B cell (primary cell): ENCODE data around the gene FCSK. TPM values are rescaled to one million over a fixed set of nuclear protein-coding genes. Genes with fewer than 3 reads are reported as not detected.

ENCODE experiments used
- ATAC-seq: fragments of 200-7000 bp; cut with Tn5 transposase; one replicate; pipeline ENCODE4 v1.10.0; 2021; ENCODE audit warnings: low read depth, mild to moderate bottlenecking, moderate number of reproducible peaks, moderate library complexity
- CTCF ChIA-PET: fragments of 350-600 bp; sonication (Branson Sonifier 250); formaldehyde crosslinking; loops from one replicate; lab custom pipeline; 2021; ENCODE audit warnings: antibody characterized with exemption, inconsistent platforms; lab: Charles Lee
- POLR2A ChIA-PET: fragments of 350-600 bp; sonication (Branson Sonifier 250); formaldehyde crosslinking; loops from one replicate; lab custom pipeline; 2021; ENCODE audit warnings: antibody characterized with exemption; lab: Charles Lee
- DNase-seq: peaks from one replicate; pipeline ENCODE4 v3.0.0; 2013
- H2AFZ ChIP-seq: 2 replicates; pipeline ENCODE4 v1.6.1; 2012; ENCODE audit warnings: mild to moderate bottlenecking, low read depth, low read length; ENCODE audit not compliant: insufficient read depth, poor library complexity, severe bottlenecking
- H3K27ac ChIP-seq, 2 donors: 1 replicate in 1 of 2; 2 replicates in 1 of 2; pipeline ENCODE4 v1.5.1; 2012 to 2013; ENCODE audit warnings: low read length in 2 of 2, mild to moderate bottlenecking in 2 of 2, moderate library complexity in 1 of 2
- H3K27me3 ChIP-seq, 4 experiments: fragments of 200-600 bp in 1 of 4; sonication (generic) in 1 of 4; replicated peaks in 1 of 4; 1 replicate in 2 of 4; 2 replicates in 2 of 4; pipeline versions ENCODE4 v1.6.1 to v1.7.0; 2013 to 2016; ENCODE audit warnings: low read length in 3 of 4, mild to moderate bottlenecking in 2 of 4, mixed read lengths in 1 of 4, moderate library complexity in 1 of 4; ENCODE audit not compliant: insufficient read depth in 4 of 4, control insufficient read depth in 3 of 4; ENCODE audit errors: control extremely low read depth in 1 of 4
- H3K36me3 ChIP-seq, 2 experiments: replicated peaks in 1 of 2; 1 replicate in 1 of 2; 2 replicates in 1 of 2; pipeline versions ENCODE4 v1.6.1 to v1.7.1; 2013; ENCODE audit warnings: low read length in 1 of 2; ENCODE audit not compliant: insufficient read depth in 2 of 2, control insufficient read depth in 1 of 2; ENCODE audit errors: control extremely low read depth in 1 of 2, extremely low read depth in 1 of 2
- H3K4me1 ChIP-seq, 2 donors: fragments of 200-600 bp in 1 of 2; sonication (generic) in 1 of 2; 1 replicate in 1 of 2; 2 replicates in 1 of 2; pipeline versions ENCODE4 v1.5.1 to v1.6.1; 2013 to 2017; ENCODE audit warnings: low read length in 2 of 2; ENCODE audit not compliant: control insufficient read depth in 2 of 2, insufficient read depth in 2 of 2
- H3K4me2 ChIP-seq: replicated peaks from 2 replicates; pipeline ENCODE3; 2012; ENCODE audit warnings: mild to moderate bottlenecking, low read depth, low read length; ENCODE audit not compliant: poor library complexity, severe bottlenecking
- H3K4me3 ChIP-seq, 5 experiments: fragments of 200-600 bp in 1 of 5; sonication (generic) in 1 of 5; 1 replicate in 3 of 5; 2 replicates in 2 of 5; pipeline versions ENCODE4 v1.5.1 to v1.7.0; 2011 to 2016; ENCODE audit warnings: low read length in 4 of 5, mild to moderate bottlenecking in 4 of 5, low read depth in 2 of 5, control low read depth in 1 of 5, moderate library complexity in 1 of 5; ENCODE audit not compliant: insufficient read depth in 1 of 5; ENCODE audit errors: control extremely low read depth in 1 of 5, extremely low read depth in 1 of 5
- H3K79me2 ChIP-seq: fragments of 200-600 bp; sonication (generic); one replicate; pipeline ENCODE4 v1.6.0; 2016; ENCODE audit warnings: low read length; ENCODE audit not compliant: control insufficient read depth, insufficient read depth
- H3K9ac ChIP-seq: fragments of 200-600 bp; sonication (generic); 2 replicates; pipeline ENCODE4 v1.6.1; 2017; ENCODE audit warnings: mild to moderate bottlenecking, low read length, moderate library complexity
- H3K9me3 ChIP-seq, 3 donors: one replicate each; pipeline versions ENCODE4 v1.6.1 to v1.7.1; 2013; ENCODE audit warnings: low read length in 2 of 3; ENCODE audit not compliant: control insufficient read depth in 2 of 3, insufficient read depth in 1 of 3; ENCODE audit errors: control extremely low read depth in 1 of 3
- H4K20me1 ChIP-seq: 2 replicates; pipeline ENCODE4 v1.6.0; 2012; ENCODE audit warnings: mild to moderate bottlenecking, low read length; ENCODE audit not compliant: insufficient read depth, control insufficient read depth, poor library complexity, severe bottlenecking
- H3K27ac Mint-ChIP-seq: one replicate; pipeline ENCODE4 v1.8.0; 2021; ENCODE audit warnings: mixed read lengths
- H3K27me3 Mint-ChIP-seq: one replicate; pipeline ENCODE4 v1.8.0; 2021; ENCODE audit warnings: mixed read lengths
- H3K4me1 Mint-ChIP-seq: one replicate; pipeline ENCODE4 v1.8.0; 2021; ENCODE audit warnings: mixed read lengths
- H3K4me3 Mint-ChIP-seq: one replicate; pipeline ENCODE4 v1.8.0; 2021; ENCODE audit warnings: mixed read lengths
- H3K9me3 Mint-ChIP-seq: one replicate; pipeline ENCODE4 v1.8.0; 2022; ENCODE audit warnings: mixed read lengths; ENCODE audit not compliant: insufficient read depth
- EZH2 ChIP-seq: IDR thresholded peaks from 2 replicates; pipeline ENCODE4 v1.6.1; 2012; ENCODE audit warnings: borderline replicate concordance, low read depth, mild to moderate bottlenecking, moderate library complexity, low read length; ENCODE audit not compliant: insufficient read depth, poor library complexity, severe bottlenecking
- WGBS: methylation state at CpG from one replicate; pipeline ENCODE4 v1.1.5; 2013; ENCODE audit warnings: missing lambda C conversion rate; ENCODE audit not compliant: insufficient coverage; 5-methylcytosine and 5-hydroxymethylcytosine counted together
- intact Hi-C: fragments of 100-400 bp; cut with micrococcal nuclease; formaldehyde crosslinking; loops from one replicate; pipeline ENCODE4 v1.10.0; 2022
- polyA plus RNA-seq: library from polyadenylated mRNA; depleted of rRNA; stranded (reverse); fragments of >200 nt; gene quantifications from 2 replicates; pipeline ENCODE4 v1.2.3, GENCODE V29; 2012
- total RNA-seq, 2 donors: library from RNA; stranded (reverse); fragments of 120-200 nt in 1 of 2; gene quantifications; 1 replicate in 1 of 2; 2 replicates in 1 of 2; pipeline versions ENCODE4 v1.2.3 to v1.2.4, GENCODE V29; 2013 to 2022
- TF ChIP-seq, protein P1 (sequence below): fragments of 200-600 bp; IDR thresholded peaks from one replicate; pipeline ENCODE4 v1.8.0; 2022; ENCODE audit warnings: antibody characterized with exemption, mild to moderate bottlenecking

The FCSK gene
- total and polyA plus RNA-seq, 2 donors (not counting 1 experiment from before 2014, with no cell fraction given): 19.4 to 24.8 TPM

DNA sequence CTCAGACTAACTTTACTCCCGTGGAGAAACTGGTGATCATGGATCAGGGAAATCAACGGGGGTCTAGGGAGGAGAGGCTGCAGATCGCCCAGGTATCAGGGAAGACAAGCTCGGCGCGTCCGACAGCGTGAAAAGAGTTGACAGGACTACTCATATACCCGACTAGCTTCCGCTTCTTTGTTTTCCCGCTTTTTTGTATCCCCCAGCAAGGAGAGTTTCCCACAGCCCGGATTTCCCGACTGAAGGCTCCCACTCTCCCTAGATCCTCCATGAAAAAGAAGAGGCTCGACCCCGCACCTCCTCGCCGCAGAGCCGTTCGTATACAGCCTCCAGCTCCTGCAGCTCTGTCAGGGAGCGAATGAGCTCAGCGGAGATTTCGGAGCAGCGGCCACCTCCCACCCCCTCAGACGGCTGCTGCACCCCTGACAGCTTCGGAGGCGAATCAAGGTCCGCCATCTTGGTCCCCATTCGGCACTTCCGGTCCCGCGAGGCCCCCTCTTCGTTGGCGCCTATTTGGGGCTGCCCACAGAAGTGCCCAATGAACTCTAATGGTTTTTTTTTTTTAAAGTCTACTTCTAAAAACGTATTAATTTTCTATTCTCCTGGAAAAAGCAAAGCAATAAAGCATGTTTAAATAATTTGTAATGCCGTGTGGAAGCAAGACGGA, 68.8 kb downstream of the FCSK start, which contains the start of gene COG4:
COG4 (minus strand) TSS at position 479 of the 667 bp plus-strand sequence; CDS start at position 468, 11 bp downstream.
- peaks cover 11% of the 10 kb centered on the region for H4K20me1 ChIP-seq
- Mint-ChIP-seq H3K9me3 (no peaks in the 10 kb centered on the region), H3K4me1 (peaks cover 44% of the 10 kb centered on the region), H3K27ac (peak within 1 kb of the TSS; percentile 96), H3K27me3 (no peaks in the 10 kb centered on the region), H3K4me3 (peak within 1 kb of the TSS; percentile 94)
- H3K27me3 ChIP-seq: no peaks in the 10 kb centered on the region
- peak within 1 kb of the TSS; percentile 97 for H2AFZ ChIP-seq
- H3K4me1 ChIP-seq: peaks cover 26 to 35% of the 10 kb centered on the region in 2 donors
- DNase-seq (peak; percentile 94), ATAC-seq (peak; percentile 85)
- intact Hi-C loops: loop anchor here (1.0 to 10.0 kb wide), 8 partner anchors 71 to 1482 kb away; partner anchors contain the start of genes AARS1, DDX19A, DHODH and EXOSC6
- TF ChIP-seq EZH2: no peak
- TF ChIP-seq, protein P1, sequence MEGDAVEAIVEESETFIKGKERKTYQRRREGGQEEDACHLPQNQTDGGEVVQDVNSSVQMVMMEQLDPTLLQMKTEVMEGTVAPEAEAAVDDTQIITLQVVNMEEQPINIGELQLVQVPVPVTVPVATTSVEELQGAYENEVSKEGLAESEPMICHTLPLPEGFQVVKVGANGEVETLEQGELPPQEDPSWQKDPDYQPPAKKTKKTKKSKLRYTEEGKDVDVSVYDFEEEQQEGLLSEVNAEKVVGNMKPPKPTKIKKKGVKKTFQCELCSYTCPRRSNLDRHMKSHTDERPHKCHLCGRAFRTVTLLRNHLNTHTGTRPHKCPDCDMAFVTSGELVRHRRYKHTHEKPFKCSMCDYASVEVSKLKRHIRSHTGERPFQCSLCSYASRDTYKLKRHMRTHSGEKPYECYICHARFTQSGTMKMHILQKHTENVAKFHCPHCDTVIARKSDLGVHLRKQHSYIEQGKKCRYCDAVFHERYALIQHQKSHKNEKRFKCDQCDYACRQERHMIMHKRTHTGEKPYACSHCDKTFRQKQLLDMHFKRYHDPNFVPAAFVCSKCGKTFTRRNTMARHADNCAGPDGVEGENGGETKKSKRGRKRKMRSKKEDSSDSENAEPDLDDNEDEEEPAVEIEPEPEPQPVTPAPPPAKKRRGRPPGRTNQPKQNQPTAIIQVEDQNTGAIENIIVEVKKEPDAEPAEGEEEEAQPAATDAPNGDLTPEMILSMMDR: no peak
- H3K79me2 ChIP-seq: peaks cover 80% of the 10 kb centered on the region
- H3K27ac ChIP-seq: peak within 1 kb of the TSS; percentile 85 to 92
- peaks cover 8 to 23% of the 10 kb centered on the region in 2 experiments for H3K36me3 ChIP-seq
- peak within 1 kb of the TSS; percentile 97 for H3K9ac ChIP-seq
- ChIA-PET CTCF (interaction anchor here (0.6 to 1.1 kb wide), 5 partner anchors 8 to 225 kb away, joined by 3 to 6 read pairs (median 3); no protein-coding TSS in a partner anchor), POLR2A (interaction anchor here (0.7 to 2.6 kb wide), 5 partner anchors 14 to 1207 kb away, joined by 3 to 15 read pairs (median 5); no protein-coding TSS in a partner anchor)
- H3K9me3 ChIP-seq: no peaks in the 10 kb centered on the region
- H3K4me3 ChIP-seq: peak within 1 kb of the TSS; percentile 74 to 100 (median 87)
- peak within 1 kb of the TSS; percentile 90 for H3K4me2 ChIP-seq
- 0% methylated on average over 26 of the region's 36 CpGs for WGBS
